ENCODE results near the gene CMC1.
A peak's percentile ranks its signal among the peaks of the same experiment; 100 is the strongest.
"Not testable (repeated sequence)": the region's sequence is repeated elsewhere in the genome, so short reads cannot be mapped to it uniquely, and the experiment has no call there.

CMC1 gene

GRCh38 chr3:28247286-28247685 is 5.9 kb downstream of the CMC1 start:
- no peak for DNase-seq

GRCh38 chr3:28250999-28251398 is 9.6 kb downstream of the CMC1 start:
- no peak for DNase-seq

- DNase-seq, result no peak
Observed at GRCh38 chr3:28252001-28252431, 10.6 kb downstream of the CMC1 start.

- no peak for DNase-seq
Observed at GRCh38 chr3:28253040-28253715, 11.8 kb downstream of the CMC1 start.

GRCh38 chr3:28262001-28262400 is 20.6 kb downstream of the CMC1 start:
- DNase-seq, result no peak

GRCh38 chr3:28265641-28266040 is 24.2 kb downstream of the CMC1 start:
- DNase-seq, result no peak

- no peak for DNase-seq
Observed at GRCh38 chr3:28267984-28268849, 26.8 kb downstream of the CMC1 start.

GRCh38 chr3:28268989-28269388 is 27.6 kb downstream of the CMC1 start:
- no peak for DNase-seq

- DNase-seq, result not testable (repeated sequence)
Observed at GRCh38 chr3:28269884-28270283, 28.5 kb downstream of the CMC1 start.

GRCh38 chr3:28273837-28274236 is 32.4 kb downstream of the CMC1 start:
- DNase-seq, result no peak

GRCh38 chr3:28278918-28279317 is 37.5 kb downstream of the CMC1 start:
- no peak for DNase-seq

- DNase-seq, result no peak
Observed at GRCh38 chr3:28279770-28280169, 38.4 kb downstream of the CMC1 start.

- no peak for DNase-seq
Observed at GRCh38 chr3:28280781-28281180, 39.4 kb downstream of the CMC1 start.

- DNase-seq, result peak; percentile 19
Observed at GRCh38 chr3:28286595-28286994, 45.2 kb downstream of the CMC1 start.

GRCh38 chr3:28287046-28287445 is 45.6 kb downstream of the CMC1 start:
- no peak for DNase-seq

- no peak for DNase-seq
Observed at GRCh38 chr3:28290863-28291300, 49.5 kb downstream of the CMC1 start.

GRCh38 chr3:28291577-28291976 is 50.2 kb downstream of the CMC1 start:
- no peak for DNase-seq

GRCh38 chr3:28292622-28293021 is 51.2 kb downstream of the CMC1 start:
- DNase-seq, result no peak

- DNase-seq, result no peak
Observed at GRCh38 chr3:28294667-28295413, 53.4 kb downstream of the CMC1 start.

GRCh38 chr3:28295898-28296490 is 54.6 kb downstream of the CMC1 start:
- no peak for DNase-seq

- DNase-seq, result no peak
Observed at GRCh38 chr3:28299705-28300104, 58.3 kb downstream of the CMC1 start.

GRCh38 chr3:28300345-28300962 is 59.0 kb downstream of the CMC1 start:
- no peak for DNase-seq

- DNase-seq, result no peak
Observed at GRCh38 chr3:28301688-28302087, 60.3 kb downstream of the CMC1 start.

Measured in DMS 273 treated with DMSO at 0.1 percent for 48 hours (cell line).